Tibial nerve (tissue), 4 donors: ENCODE data around the gene UAP1.

Experiments used
- CTCF ChIP-seq, 5 experiments: fragments of 200-600 bp in 3 of 5; fragments of 450-650 bp in 2 of 5; sonication (generic) in 3 of 5; IDR thresholded peaks; one replicate each; pipeline ENCODE4 v1.5.1; 2016 to 2019; ENCODE audit warnings: antibody characterized with exemption in 5 of 5, mild to moderate bottlenecking in 3 of 5, moderate library complexity in 2 of 5
- EP300 ChIP-seq, 2 donors: sonication (generic); formaldehyde crosslinking; IDR thresholded peaks; one replicate each; pipeline ENCODE4 v1.6.1; 2017; ENCODE audit warnings: antibody characterized with exemption in 2 of 2, mild to moderate bottlenecking in 1 of 2
- POLR2A ChIP-seq, 2 donors: fragments of 450-650 bp; IDR thresholded peaks; one replicate each; pipeline ENCODE4 v1.6.1; 2017; ENCODE audit warnings: antibody characterized with exemption in 2 of 2, mild to moderate bottlenecking in 2 of 2, moderate library complexity in 2 of 2

- TF ChIP-seq CTCF (IDR thresholded peaks at IDR 0.05) (no peak), EP300 (IDR thresholded peaks at IDR 0.05) (no peak), POLR2A (IDR thresholded peaks at IDR 0.05) (no peak)
These were observed 1.1 kb upstream of the UAP1 start for GRCh38 chr1:162560303-162561036.
